HEK293 (cell line): ENCODE results near the gene SULT4A1.
A peak's percentile ranks its signal among the peaks of the same experiment; 100 is the strongest.

Experiments
- CTCF ChIA-PET: fragments of 350-600 bp; formaldehyde crosslinking; extraction: SDS; loops from one replicate; lab custom pipeline; 2021; ENCODE audit warnings: antibody characterized with exemption; lab: Yijun Ruan, JAX
- POLR2A ChIA-PET: fragments of 300-600 bp; formaldehyde crosslinking; extraction: SDS; loops from one replicate; lab custom pipeline; 2020; ENCODE audit warnings: antibody characterized with exemption, inconsistent platforms; lab: Yijun Ruan, JAX
- H3K27ac ChIP-seq: fragments of 200-500 bp; sonication (Bioruptor generic); 2 replicates; pipeline ENCODE4 v1.5.1; 2014; ENCODE audit warnings: low read depth, low read length, control low read depth, inconsistent platforms; ENCODE audit errors: extremely low read depth
- H3K36me3 ChIP-seq, 2 experiments: fragments of 200-500 bp in 1 of 2; sonication (Bioruptor generic) in 1 of 2; 1 replicate in 1 of 2; 2 replicates in 1 of 2; pipeline ENCODE4 v1.5.1; 2014 to 2017; ENCODE audit warnings: inconsistent platforms in 2 of 2, low read length in 2 of 2; ENCODE audit not compliant: control insufficient read depth in 2 of 2, insufficient read depth in 1 of 2
- H3K4me1 ChIP-seq: fragments of 200-500 bp; sonication (Bioruptor generic); 2 replicates; pipeline ENCODE4 v1.5.1; 2014; ENCODE audit warnings: mild to moderate bottlenecking, low read length, inconsistent platforms; ENCODE audit not compliant: control insufficient read depth, insufficient read depth
- H3K4me3 ChIP-seq: 2 replicates; pipeline ENCODE4 v1.5.1; 2011; ENCODE audit warnings: low read depth, mild to moderate bottlenecking, control low read depth, low read length, moderate library complexity
- H3K9me3 ChIP-seq: fragments of 200-500 bp; sonication (Bioruptor generic); 2 replicates; pipeline ENCODE4 v1.5.1; 2014; ENCODE audit warnings: low read depth, low read length, inconsistent platforms; ENCODE audit not compliant: control insufficient read depth, insufficient read depth
- CTCF ChIP-seq: fragments of 450-650 bp; formaldehyde crosslinking; IDR thresholded peaks from 2 replicates; pipeline ENCODE4 v1.5.1; 2016; ENCODE audit warnings: missing biosample characterization, missing genetic modification characterization
- GLIS2 ChIP-seq: fragments of 450-650 bp; formaldehyde crosslinking; IDR thresholded peaks from 2 replicates; pipeline ENCODE4 v1.5.1; 2016; ENCODE audit warnings: missing biosample characterization, missing genetic modification characterization
- IKZF3 ChIP-seq: fragments of 450-650 bp; IDR thresholded peaks from 2 replicates; pipeline ENCODE4 v1.5.0; 2018; ENCODE audit warnings: missing biosample characterization, mild to moderate bottlenecking, missing genetic modification characterization, moderate library complexity
- KLF9 ChIP-seq: fragments of 450-650 bp; formaldehyde crosslinking; IDR thresholded peaks from 2 replicates; pipeline ENCODE4 v1.5.1; 2016; ENCODE audit warnings: missing biosample characterization, missing genetic modification characterization, low read depth
- PRDM10 ChIP-seq: fragments of 450-650 bp; formaldehyde crosslinking; IDR thresholded peaks from 2 replicates; pipeline ENCODE4 v1.5.1; 2016; ENCODE audit warnings: missing biosample characterization, missing genetic modification characterization
- YY1 ChIP-seq: fragments of 450-650 bp; formaldehyde crosslinking; IDR thresholded peaks from 2 replicates; pipeline ENCODE4 v1.5.1; 2018; ENCODE audit warnings: missing biosample characterization, missing genetic modification characterization
- ZBTB10 ChIP-seq: fragments of 450-650 bp; formaldehyde crosslinking; IDR thresholded peaks from 2 replicates; pipeline ENCODE4 v1.5.1; 2016; ENCODE audit warnings: missing biosample characterization, missing genetic modification characterization
- ZBTB6 ChIP-seq: fragments of 450-650 bp; formaldehyde crosslinking; IDR thresholded peaks from 2 replicates; pipeline ENCODE4 v1.5.1; 2017; ENCODE audit warnings: missing biosample characterization, missing genetic modification characterization
- ZFHX2 ChIP-seq: fragments of 450-650 bp; formaldehyde crosslinking; conservative IDR thresholded peaks from 2 replicates; pipeline ENCODE4 v1.5.1; 2016; ENCODE audit warnings: missing biosample characterization, missing genetic modification characterization
- ZNF311 ChIP-seq: fragments of 450-650 bp; formaldehyde crosslinking; IDR thresholded peaks from 2 replicates; pipeline ENCODE4 v1.5.1; 2017; ENCODE audit warnings: missing biosample characterization, missing genetic modification characterization, borderline replicate concordance
- ZNF654 ChIP-seq: fragments of 450-650 bp; formaldehyde crosslinking; IDR thresholded peaks from 2 replicates; pipeline ENCODE4 v1.5.1; 2016; ENCODE audit warnings: low read depth, missing biosample characterization, missing genetic modification characterization

The SULT4A1 gene

GRCh38 chr22:43885319-43885671, 23.0 kb upstream of the SULT4A1 start (continued):
- TF ChIP-seq PRDM10: no peak

GRCh38 chr22:43884600-43885318, 22.4 kb upstream of the SULT4A1 start:
- CTCF ChIA-PET: interaction anchor here (0.6 to 4.6 kb wide), 48 partner anchors 9 to 947 kb away, joined by 3 to 109 read pairs (median 4); partner anchors contain the start of gene PNPLA3

More at GRCh38 chr22:43884600-43885318, 22.4 kb upstream of the SULT4A1 start:
- H3K9me3 ChIP-seq: no peaks in the 10 kb centered on the region
- H3K27ac ChIP-seq: no peak overlapping the region
- TF ChIP-seq YY1 (tag by site-specific recombination): no peak
- 0 out of 2 replicates have a peak, but pooled peaks have one; percentile 42 for TF ChIP-seq IKZF3
- no peak for TF ChIP-seq ZNF311
- peak; percentile 55 for TF ChIP-seq ZNF654
- no peak for TF ChIP-seq ZFHX2 (tag by site-specific recombination)
- TF ChIP-seq CTCF (tag by site-specific recombination): peak; percentile 66
- no peak for TF ChIP-seq ZBTB6 (tag by site-specific recombination)
- 0 out of 2 replicates have a peak, but pooled peaks have one; percentile 32 for TF ChIP-seq KLF9 (tag by site-specific recombination)
- TF ChIP-seq GLIS2 (tag by site-specific recombination): peak; percentile 10; the same call in 1 of the 2 replicates
- 0 out of 2 replicates have a peak, but pooled peaks have one; percentile 47 for TF ChIP-seq ZBTB10
- no peaks in the 10 kb centered on the region for H3K36me3 ChIP-seq
- no peak overlapping the region for H3K4me3 ChIP-seq
- H3K4me1 ChIP-seq: no peaks in the 10 kb centered on the region
- POLR2A ChIA-PET: interaction anchor here (0.6 to 0.8 kb wide), 3 partner anchors 16 to 93 kb away, joined by 3 to 5 read pairs (median 5); no protein-coding TSS in a partner anchor
